HG03575 (cell line): ENCODE data around the gene PPP1R13B.

Source experiments
- ATAC-seq: cut with Tn5 transposase; IDR thresholded peaks from one replicate; pipeline ENCODE4 v1.9.1; 2021; ENCODE audit not compliant: unreplicated experiment, insufficient number of reproducible peaks, low FRiP score; ENCODE audit errors: extremely low read depth

PPP1R13B gene

DNA sequence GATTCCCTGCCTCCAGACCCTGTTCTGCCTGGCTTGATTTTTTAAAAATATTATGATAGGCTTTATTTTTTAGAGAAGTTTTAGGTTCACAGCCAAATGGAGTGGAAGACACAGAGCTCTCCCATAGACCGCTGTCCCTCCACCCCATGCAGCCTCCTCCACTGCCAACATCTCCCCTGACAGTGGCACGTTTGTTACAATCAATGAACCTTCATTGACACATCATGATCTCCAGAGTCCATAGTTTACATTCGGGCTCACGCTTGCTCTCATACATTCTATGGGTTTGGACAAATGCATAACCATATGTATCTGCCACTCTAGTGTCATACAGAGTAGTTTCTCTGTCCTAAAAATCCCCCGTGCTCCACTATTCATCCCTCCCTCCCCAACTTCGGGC lies 15.9 kb upstream of the PPP1R13B start:
- no peak for ATAC-seq

DNA sequence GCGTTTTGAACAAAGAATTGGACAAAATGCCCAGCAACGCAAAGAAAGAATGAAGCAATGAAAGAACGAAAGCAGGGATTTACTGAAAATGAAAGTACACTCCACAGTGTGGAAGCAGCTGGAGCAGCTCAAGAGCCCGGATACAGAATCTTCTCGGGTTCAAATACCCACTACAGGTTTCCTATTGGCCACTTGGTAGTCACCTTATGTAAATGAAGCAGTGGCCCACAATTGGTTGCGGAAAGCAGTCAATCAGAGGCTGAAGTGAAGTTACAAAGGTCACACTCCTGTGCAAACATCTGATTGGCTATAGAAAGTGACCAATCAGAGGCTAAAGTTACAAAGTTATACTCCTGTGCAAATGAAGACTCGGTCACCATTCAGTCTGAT lies 15.0 kb upstream of the PPP1R13B start:
- no peak for ATAC-seq

DNA sequence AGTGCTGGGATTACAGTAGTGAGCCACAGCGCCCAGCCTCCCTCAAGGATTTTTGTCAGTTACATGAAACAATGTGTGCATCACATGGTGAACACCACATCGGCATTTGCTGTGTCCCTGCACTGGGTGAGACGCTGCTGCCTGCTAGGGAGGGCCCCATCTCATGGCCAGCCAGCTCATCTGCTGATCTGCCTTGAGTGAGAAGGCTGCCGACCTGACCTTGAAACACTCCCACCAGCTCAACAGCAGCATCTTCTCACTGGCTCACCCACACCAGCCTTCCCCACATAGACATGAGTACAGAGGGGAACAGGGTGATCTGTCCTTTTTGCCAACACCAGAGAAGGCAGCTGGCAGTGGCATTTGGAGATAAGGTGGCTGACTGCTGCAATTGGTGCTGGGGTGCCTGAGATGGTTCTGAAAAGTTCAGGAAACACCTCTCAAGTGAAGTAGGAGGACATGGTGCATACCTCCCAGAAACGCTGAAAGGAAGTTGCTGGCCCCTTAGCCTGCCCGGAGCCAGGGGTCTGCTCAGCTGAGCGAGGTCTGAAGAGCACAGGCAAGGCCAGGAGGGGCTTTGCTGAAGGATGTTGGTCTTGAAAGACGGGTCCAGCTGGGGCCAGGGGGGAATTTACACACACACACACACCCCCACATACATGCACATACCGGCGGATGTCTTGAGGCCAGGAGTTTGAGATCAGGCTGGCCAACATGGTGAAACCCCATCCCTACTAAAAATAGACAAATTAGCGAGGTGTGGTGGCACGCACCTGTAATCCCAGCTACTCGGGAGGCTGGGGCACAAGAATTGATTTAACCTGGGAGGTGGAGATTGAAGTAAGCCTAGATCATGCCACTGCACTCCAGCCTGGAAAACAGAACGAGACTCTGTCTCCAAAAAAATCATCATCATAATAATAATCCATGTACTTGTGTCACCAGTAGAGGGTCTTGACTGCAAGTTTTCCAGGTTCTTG lies 14.3 kb upstream of the PPP1R13B start:
- ATAC-seq, result no peak

DNA sequence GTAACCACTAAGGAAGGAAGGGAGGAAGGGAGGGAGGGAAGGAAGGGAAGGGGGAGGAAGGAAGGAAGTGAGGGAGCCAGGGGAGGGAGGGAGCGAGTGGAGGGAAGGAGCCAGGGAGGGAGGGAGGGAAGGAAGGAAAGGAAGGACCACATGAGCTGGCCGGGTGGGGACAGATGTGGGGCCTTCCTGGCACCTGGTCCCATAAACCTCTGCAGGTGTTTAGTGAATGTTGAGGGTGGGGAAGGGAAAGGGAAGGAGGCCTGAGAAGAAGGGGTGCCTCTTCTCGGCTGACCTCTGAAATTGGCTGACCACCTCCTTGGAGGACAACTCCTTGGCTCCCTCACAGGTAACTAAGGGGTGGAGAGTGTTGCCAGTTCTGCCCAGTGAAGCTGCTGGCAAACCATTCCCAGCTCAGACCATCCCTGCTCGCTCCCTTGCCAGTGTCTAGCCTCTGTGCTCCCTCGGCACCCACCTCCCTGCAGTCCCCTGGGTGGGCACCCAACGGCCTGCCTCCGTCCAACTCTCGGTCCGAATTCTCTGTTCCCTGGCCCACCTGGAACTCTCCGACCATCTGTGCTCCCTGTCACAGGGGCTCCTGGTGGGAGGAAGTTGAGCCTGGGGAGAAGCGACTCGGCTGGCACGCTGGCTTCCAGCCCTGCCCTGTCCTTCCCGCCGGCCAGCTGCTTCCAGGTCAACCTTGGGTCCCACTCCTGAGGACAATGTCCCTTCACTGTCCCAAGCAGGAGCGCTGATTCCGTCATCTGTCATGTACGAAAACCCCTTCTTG lies 12.2 kb upstream of the PPP1R13B start:
- no peak for ATAC-seq

DNA sequence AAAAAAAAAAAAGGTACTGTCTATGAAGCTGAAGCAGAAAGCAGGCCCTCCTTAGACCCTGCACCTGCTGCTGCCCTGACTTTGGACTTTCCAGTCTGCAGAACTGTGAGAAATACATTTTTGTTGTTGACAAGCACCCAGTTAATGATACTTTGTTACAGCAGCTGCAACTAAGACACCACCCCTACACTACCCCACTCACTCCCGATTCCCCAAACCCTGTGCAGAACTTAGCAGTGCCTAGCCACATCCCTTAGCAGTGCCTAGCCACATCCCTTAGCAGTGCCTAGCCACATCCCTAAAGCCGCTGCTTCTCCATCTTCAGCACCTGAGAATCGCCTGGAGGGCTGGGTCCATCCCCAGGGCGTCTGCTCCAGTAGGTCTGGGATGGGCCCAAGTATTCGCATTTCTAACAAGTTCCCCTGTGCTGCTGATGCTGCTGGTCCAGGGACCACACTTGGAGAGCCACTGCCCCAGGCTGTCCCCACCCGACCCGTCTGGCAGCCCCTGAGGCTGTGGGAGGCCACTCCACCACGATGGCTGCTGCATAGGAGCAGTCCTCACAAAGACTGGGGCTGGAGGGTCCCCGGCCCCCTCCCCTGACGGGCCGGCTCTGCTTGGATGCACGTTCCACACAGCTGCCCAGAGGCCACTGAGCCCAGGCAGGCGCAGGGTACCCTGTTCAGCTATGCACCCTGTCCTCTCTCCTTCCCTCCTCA lies 10.8 kb upstream of the PPP1R13B start:
- ATAC-seq, result no peak

DNA sequence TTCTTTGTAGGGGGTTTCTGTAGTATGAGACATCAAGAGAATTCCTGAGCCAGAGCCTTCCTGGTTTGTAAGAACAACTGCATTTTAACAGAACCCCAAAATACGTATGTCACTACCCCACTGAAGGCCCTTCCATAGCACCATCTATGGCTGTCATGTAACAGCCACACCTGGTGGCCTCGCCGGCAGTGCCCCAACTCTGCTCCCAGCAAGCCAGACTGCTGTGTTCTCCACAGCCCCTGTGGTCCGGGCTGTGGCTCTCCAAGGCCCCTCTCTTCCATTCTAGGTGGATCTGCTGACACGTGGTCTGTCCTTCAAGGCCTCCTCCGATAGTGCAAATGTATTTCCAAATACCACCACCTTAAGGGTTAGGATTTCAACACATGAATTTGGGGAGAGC lies 9.9 kb upstream of the PPP1R13B start:
- ATAC-seq, result no peak

DNA sequence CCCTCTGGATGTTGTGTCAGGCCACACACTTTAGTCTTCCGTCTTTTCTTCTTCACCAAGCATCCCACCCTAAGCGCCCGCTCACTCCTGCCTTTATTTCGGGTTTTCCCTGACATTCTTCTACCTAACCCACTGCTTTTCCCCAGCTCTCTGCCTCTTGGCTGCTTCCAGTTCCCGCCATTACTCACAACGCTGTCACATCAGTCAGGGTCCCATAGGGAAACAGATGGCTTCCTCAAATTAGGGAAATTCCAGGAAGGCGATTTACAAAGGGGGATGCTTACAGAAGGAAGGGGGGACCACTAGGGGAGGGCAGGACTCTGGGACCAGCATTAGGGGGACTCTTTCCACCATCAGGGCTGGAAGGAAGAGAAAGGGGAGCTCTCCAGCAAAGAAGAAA lies 9.2 kb upstream of the PPP1R13B start:
- ATAC-seq, result no peak

DNA sequence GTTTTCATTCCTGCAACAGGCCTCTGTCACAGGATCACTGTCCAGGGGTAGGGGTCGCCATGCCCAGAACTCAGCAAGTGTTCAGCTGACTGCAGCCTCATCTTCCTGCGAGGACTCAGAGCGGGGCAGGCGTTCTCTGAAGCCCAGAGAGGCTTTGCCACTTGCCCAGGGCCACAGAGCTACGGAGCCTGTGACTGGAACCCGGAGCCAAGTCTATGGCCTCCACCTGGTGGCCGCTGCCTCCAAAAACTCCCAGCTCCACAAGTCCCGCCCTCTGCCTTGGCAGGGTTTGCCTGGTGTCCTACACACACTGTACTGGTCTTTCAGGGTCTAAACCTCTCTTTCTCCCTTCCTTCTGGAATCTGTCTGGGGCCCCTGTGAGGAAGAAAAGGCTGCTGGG lies 8.7 kb upstream of the PPP1R13B start:
- no peak for ATAC-seq

DNA sequence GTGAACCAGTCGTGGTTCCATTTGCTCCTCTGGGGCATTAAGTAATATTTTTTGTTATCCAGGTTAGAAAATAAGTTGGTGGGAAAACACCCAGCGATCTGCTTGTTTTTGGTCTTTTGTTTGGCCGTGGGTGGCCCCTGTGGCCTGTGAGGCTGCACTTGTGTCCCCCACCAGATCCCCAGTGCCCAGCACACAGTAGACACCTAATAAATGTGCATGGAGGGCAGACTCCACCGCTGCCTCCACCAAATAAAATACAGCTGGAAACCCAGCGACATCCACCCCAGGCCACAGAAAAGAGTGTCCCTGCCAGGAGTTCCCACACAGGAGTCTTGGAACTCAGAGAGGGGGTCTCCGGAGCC lies 8.3 kb upstream of the PPP1R13B start:
- no peak for ATAC-seq

DNA sequence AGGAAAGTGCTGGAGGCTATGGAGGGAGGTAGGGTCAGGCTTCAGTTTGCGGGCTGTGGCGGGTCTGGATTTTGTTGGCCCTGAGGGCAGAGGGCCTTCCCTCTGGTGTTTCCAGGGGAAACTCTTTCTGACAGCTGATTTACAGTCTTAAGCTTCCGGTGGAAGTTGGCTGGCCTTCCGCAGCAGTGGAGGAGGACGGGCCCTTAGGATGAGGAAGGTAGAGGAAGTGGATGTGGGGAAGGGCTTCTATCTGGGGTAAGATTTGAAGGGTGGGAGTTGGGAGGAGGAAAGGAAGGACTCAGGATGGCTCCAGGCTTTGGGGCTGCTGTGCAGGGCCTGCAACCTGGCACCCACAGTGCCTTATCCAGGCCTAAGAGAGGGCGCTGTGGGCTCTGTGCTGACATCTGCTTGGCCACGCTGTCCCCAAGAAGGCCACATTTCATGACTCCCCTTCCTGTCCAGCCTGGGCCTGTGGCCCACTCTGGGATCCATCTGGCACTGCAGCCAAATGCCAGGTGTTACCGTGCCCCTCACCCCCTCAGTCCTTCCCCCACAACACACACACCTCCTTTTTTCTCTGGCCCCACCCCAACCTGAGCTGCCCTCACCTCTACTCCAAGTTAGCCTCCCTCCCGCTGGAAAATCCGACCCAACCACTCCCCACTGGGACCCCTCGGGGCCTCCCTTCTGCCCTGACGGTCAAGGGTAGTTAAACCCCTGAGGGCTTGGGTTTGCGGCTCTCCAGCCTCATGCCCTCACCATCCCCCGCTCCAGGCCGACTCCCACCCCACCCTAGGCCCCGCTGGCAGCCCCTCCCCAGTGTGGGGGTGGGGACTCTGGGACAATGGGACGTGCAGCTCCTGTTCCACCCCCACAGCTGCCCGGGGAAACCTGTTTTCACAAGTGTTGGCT lies 7.7 kb upstream of the PPP1R13B start:
- ATAC-seq, result no peak

DNA sequence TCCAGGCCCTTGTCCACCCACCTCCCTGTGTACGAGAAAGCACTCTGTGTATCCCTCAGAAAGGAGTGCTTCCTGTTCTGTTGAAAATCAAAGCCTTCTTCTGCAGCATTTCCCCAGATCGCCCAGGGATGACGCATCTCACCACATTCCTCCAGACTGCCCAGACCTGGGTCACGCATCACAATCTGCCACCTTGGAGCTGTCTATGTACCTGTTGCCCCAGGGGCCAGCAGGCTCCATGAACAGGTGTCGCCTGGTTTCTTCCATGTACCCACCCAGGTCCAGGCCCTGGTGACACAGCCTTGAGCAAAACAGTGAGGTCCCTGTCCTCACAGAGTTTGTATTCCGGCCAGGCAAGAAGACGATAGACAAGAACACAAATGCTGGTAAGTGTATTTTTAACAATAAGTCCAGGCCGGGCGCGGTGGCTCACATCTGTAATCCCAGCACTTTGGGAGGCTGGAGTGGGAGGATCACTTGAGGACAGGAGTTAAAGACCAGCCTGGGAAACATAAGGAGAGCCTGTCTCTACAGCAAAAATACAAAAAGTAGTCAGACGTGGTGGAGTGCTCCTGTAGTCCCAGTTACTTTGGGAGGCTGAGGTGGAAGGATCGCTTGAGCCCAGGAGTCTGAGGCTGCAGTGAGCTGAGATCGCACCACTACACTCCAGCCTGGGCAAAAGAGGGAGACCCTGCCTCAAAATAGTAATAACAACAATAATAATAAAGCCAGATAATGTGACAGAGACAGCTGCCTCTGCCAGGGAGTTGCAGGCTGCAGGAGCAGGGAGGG lies 6.8 kb upstream of the PPP1R13B start:
- ATAC-seq, result no peak

DNA sequence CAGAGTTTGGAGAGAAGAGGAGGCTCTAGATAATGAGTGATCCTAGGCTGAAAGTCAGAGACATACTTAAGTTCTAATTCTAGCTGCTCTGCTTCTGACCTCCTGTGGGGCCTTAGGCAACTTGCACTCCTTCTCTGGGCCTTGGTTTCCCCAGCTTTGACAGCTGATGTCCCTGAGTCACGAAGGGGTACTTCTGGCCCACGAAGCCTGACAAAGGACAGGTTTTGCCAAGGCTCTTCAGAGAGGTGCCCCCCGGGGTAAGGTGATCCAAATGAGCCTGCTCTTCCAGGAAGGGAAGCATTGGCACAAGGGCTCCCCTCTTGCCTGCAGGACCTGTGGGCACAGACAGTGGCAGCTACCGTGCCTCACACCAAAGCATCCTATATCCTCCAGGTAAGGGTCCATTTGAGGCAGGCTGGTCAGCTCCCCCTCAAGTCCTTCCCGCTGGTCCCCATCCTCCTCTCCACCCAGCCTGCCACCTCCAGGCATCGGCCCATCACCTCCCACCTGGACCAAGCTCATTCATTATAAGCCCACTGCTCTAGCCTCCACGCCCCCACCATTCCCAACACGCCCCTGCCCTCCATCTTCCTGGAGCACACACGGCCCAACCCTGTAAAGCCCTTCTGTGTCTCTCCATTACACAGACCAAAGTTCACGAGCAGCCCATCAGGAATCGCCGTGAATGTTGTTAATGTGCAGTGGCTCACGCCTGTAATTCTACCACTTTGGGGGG lies 1.9 kb upstream of the PPP1R13B start:
- no peak for ATAC-seq

DNA sequence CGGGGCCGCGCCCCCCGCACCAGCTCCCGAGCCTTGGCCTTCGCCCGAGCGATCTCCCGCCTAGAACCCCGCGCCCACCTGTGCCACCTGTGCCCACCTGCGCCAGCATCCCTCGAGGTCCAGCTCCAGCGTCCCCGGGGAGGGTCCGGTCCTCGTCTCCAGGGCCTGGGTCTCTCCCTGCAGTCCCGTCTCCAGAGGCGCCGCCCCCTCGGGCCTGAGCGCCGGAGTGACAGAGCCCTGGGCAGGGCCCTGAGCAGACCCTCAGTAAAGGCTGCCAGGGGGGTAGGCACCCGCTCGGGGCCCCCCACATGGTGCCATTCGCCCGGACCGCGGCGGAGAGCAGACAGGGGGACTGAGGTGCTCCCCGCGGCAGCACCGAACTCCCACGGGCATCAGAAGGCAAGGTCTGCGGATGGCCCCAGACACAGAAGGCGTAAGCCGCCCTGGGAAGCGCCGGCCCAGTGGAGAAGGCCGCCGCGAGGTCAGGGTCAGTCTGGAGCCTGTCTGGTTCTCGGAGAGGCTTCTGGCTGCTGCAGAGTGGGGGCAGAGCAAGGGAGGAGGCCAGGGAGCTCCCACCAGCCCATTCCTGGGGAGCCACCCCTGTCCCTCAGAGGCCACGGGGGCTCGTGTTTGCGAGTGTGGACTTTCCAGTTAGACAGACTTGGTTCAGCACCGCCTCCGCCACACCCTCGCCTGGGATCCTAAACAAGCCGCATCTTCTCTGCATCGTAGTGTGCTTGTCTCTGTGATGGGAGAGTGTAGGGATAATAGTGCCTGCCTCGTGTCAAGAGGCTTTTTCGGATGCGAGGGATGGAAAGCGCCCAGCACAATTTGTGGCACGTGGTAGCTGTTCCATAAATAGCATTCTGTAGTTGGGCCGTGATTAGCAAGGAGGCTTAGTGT lies 1.1 kb upstream of the PPP1R13B start:
- no peak for ATAC-seq

DNA sequence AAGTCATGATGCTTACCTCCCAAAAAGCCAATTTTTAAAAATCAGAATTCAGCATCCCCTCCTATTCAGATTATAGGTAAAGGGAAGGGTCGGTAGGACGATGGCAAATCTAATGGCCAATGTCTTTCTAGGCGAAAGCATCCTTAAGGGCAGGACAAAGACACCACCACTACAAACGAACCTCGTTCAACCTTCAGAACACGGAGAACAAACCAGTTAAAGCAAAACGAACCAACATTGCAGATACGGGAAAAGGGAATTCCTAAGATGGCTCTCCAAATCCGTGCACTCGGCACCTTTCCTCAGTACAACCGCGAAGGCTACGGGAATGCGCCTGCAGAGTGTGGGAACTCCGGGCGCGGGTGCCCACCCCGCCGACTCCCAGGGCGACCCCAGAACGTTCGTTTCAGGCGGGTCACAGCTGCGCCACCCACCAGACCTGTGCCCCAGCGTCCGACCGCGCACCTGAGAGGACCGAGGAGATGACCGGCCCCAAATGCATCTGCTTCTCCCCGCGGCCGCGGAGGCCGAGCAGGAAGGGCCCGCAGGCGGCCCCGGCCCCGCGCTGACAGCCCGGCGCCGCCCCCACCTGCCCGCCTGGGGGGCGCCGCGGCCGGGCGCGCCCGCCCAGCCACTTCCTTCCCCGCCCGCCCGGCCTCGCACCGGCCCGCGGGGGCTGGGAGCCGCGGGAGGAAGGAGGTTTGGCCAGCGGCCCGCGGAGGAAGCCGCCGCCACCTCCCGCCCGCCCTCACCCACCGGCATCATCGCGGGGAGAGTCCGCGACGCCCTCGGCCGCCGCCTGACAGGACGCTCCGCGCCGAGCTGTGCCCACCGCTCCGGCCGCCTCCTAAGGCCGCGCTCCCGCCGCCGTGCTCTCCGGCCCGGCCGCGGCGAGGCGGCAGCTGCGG lies 578 bp downstream of the PPP1R13B start:
- ATAC-seq, result no peak

DNA sequence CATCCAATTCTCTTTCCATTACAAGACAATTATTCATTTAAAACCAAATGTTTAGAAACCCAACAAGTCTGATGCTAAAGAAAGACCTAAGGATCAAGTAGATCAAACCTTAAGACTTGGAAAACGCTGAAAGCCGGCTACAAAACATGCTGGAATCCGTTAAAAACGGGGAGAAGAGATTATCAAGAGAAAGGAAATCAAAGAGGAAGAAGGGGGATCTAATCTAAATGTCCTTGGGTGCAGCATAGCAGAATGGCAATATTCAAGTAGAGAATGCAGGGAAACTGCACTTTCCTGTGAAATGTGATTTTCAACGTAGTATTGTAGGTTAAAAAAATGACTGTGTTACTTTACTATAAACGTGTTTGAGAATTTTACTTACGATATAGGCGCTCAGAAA lies 1.3 kb downstream of the PPP1R13B start:
- no peak for ATAC-seq
